GM12878 (cell line): Measurements from ENCODE around the gene LNX2. TPM values are rescaled to one million over a fixed set of nuclear protein-coding genes. Genes with fewer than 3 reads are reported as not detected.

Source experiments
- ATAC-seq: fragments of 200-7000 bp; cut with Tn5 transposase; 3 replicates; pipeline ENCODE4 v1.9.1; 2020; ENCODE audit warnings: mild to moderate bottlenecking, moderate library complexity
- BruUV-seq: library from RNA; stranded (reverse); fragments of 400-500 nt; replicated peaks from 2 replicates; lab custom pipeline; 2021; lab: Mats Ljungman, UMichigan
- CTCF ChIA-PET: fragments of 300-600 bp; sonication (Branson Sonifier 250); formaldehyde crosslinking; extraction: SDS; loops from one replicate; lab custom pipeline; 2021; ENCODE audit warnings: inconsistent platforms; lab: Yijun Ruan, JAX
- POLR2A ChIA-PET: fragments of 350-600 bp; formaldehyde crosslinking; extraction: SDS; loops from one replicate; lab custom pipeline; 2021; ENCODE audit warnings: inconsistent platforms; lab: Charles Lee
- RAD21 ChIA-PET: fragments of 300-600 bp; sonication (Branson Sonifier 250); formaldehyde crosslinking; loops from one replicate; lab custom pipeline; 2023; ENCODE audit warnings: antibody characterized with exemption; ENCODE audit not compliant: unreplicated experiment; lab: Charles Lee
- SMC1A ChIA-PET: fragments of 300-600 bp; sonication (Branson Sonifier 250); formaldehyde crosslinking; loops from one replicate; lab custom pipeline; 2023; ENCODE audit not compliant: unreplicated experiment, uncharacterized antibody; lab: Charles Lee
- DNase-seq: peaks from one replicate; pipeline ENCODE4 v3.0.0-alpha.2; 2011; ENCODE audit warnings: low read depth, low spot score
- FAIRE-seq: peaks from 3 replicates; lab custom pipeline; 2011; peaks lifted over from hg19 to GRCh38; lab: Jason Lieb, UNC
- H2AFZ ChIP-seq: 2 replicates; pipeline ENCODE4 v1.6.0; 2011; ENCODE audit warnings: low read depth, low read length, control low read depth; ENCODE audit not compliant: control insufficient read depth
- H3K27ac ChIP-seq: 2 replicates; pipeline ENCODE4 v1.5.1; 2011; ENCODE audit warnings: control low read depth; ENCODE audit not compliant: control insufficient read depth, insufficient read depth
- H3K27me3 ChIP-seq, 2 experiments: replicated peaks in 1 of 2; 2 replicates each; pipeline versions ENCODE4 v1.6.0 to v1.6.1; 2011; ENCODE audit warnings: low read length in 1 of 2; ENCODE audit not compliant: control insufficient read depth in 2 of 2, insufficient read depth in 2 of 2
- H3K36me3 ChIP-seq, 2 experiments: 2 replicates each; pipeline ENCODE4 v1.5.1; 2011; ENCODE audit warnings: low read length in 1 of 2; ENCODE audit not compliant: control insufficient read depth in 2 of 2, insufficient read depth in 2 of 2
- H3K4me1 ChIP-seq: 2 replicates; pipeline ENCODE4 v1.6.1; 2011; ENCODE audit warnings: mild to moderate bottlenecking, low read length, moderate library complexity, mixed read lengths; ENCODE audit not compliant: control insufficient read depth, insufficient read depth
- H3K4me2 ChIP-seq: 2 replicates; pipeline ENCODE4 v1.6.0; 2011; ENCODE audit warnings: control low read depth; ENCODE audit not compliant: control insufficient read depth, insufficient read depth
- H3K4me3 ChIP-seq: fragments of 200-600 bp; sonication (generic); 2 replicates; pipeline ENCODE4 v1.5.1; 2016
- H3K79me2 ChIP-seq: 2 replicates; pipeline ENCODE4 v1.6.0; 2011; ENCODE audit warnings: low read length; ENCODE audit not compliant: control insufficient read depth, insufficient read depth
- H3K9ac ChIP-seq: 2 replicates; pipeline ENCODE4 v1.8.0; 2011; ENCODE audit warnings: low read length, control low read depth, mixed read lengths; ENCODE audit not compliant: control insufficient read depth, insufficient read depth
- H3K9me3 ChIP-seq: replicated peaks from 3 replicates; pipeline ENCODE4 v1.5.1; 2011; ENCODE audit warnings: mild to moderate bottlenecking, low read length; ENCODE audit not compliant: control insufficient read depth, insufficient read depth
- H4K20me1 ChIP-seq: 2 replicates; pipeline ENCODE4 v1.6.0; 2011; ENCODE audit not compliant: control insufficient read depth, insufficient read depth
- ATF3 ChIP-seq: IDR thresholded peaks from 2 replicates; pipeline ENCODE4 v1.6.1; 2011; ENCODE audit warnings: low read depth, mild to moderate bottlenecking, low read length, moderate library complexity, borderline replicate concordance; ENCODE audit errors: extremely low read depth
- BCLAF1 ChIP-seq: fragments of 450-650 bp; IDR thresholded peaks from 2 replicates; pipeline ENCODE4 v1.6.1; 2017; ENCODE audit warnings: antibody characterized with exemption, mild to moderate bottlenecking, moderate library complexity
- BRCA1 ChIP-seq: IDR thresholded peaks from 2 replicates; pipeline ENCODE4 v1.6.1; 2011; ENCODE audit warnings: low read depth, low read length, improper control_type of control experiment
- ESRRA ChIP-seq: IDR thresholded peaks from 2 replicates; pipeline ENCODE4 v1.6.1; 2012; ENCODE audit warnings: mild to moderate bottlenecking, low read length, improper control_type of control experiment
- IRF4 ChIP-seq: IDR thresholded peaks from 2 replicates; pipeline ENCODE4 v1.6.1; 2011; ENCODE audit warnings: low read depth, low read length
- IRF5 ChIP-seq: fragments of 450-650 bp; IDR thresholded peaks from 2 replicates; pipeline ENCODE4 v1.6.1; 2017; ENCODE audit warnings: borderline replicate concordance
- KLF5 ChIP-seq: fragments of 450-650 bp; IDR thresholded peaks from 2 replicates; pipeline ENCODE4 v1.6.1; 2014; ENCODE audit warnings: mild to moderate bottlenecking; ENCODE audit not compliant: partially characterized antibody
- NBN ChIP-seq: fragments of 450-650 bp; IDR thresholded peaks from 2 replicates; pipeline ENCODE4 v1.6.1; 2016
- SPI1 ChIP-seq: IDR thresholded peaks from 2 replicates; pipeline ENCODE4 v1.6.1; 2011; ENCODE audit warnings: low read depth, mild to moderate bottlenecking, low read length, moderate library complexity, borderline replicate concordance; ENCODE audit not compliant: insufficient read depth
- STAT1 ChIP-seq: fragments of 450-650 bp; conservative IDR thresholded peaks from 2 replicates; pipeline ENCODE4 v1.6.1; 2014; ENCODE audit warnings: antibody characterized with exemption, mild to moderate bottlenecking
- WRNIP1 ChIP-seq: IDR thresholded peaks from 2 replicates; pipeline ENCODE4 v1.6.1; 2011; ENCODE audit warnings: low read depth, low read length, improper control_type of control experiment, borderline replicate concordance
- ZBTB40 ChIP-seq: fragments of 450-650 bp; IDR thresholded peaks from 2 replicates; pipeline ENCODE4 v1.6.1; 2016; ENCODE audit warnings: mild to moderate bottlenecking, moderate library complexity, borderline replicate concordance
- ZNF24 ChIP-seq: fragments of 450-650 bp; IDR thresholded peaks from 2 replicates; pipeline ENCODE4 v1.6.1; 2017; ENCODE audit warnings: antibody characterized with exemption, mild to moderate bottlenecking
- WGBS: methylation state at CpG from one replicate; pipeline ENCODE4 v1.1.6; 2016; ENCODE audit warnings: low lambda C conversion rate; ENCODE audit not compliant: insufficient replicate concordance, insufficient coverage; ENCODE audit errors: missing lambda C conversion rate; 5-methylcytosine and 5-hydroxymethylcytosine counted together
- in situ Hi-C: fragments of 300-500 bp; cut with MboI; formaldehyde crosslinking; loops from 9 replicates; pipeline ENCODE4 v1.14.3; 2018; ENCODE audit warnings: mixed read lengths
- intact Hi-C: fragments of 100-400 bp; cut with micrococcal nuclease; formaldehyde crosslinking; loops from one replicate; pipeline ENCODE4 v1.14.2; 2022; ENCODE audit not compliant: unreplicated experiment
- polyA plus RNA-seq, 11 experiments: library from polyadenylated mRNA; depleted of rRNA in 4 of 11; unstranded in 6 of 11; stranded (reverse) in 5 of 11; fragments of >200 nt; fragmentation: Nextera tagmentation in 4 of 11; fragmentation: Illumina TruSeq in 1 of 11; extraction: Ambion mirVana in 4 of 11; extraction: Trizol in 1 of 11; gene quantifications; 1 replicate in 1 of 11; 2 replicates in 10 of 11; pipeline versions ENCODE4 v1.2.1 to v1.2.3, GENCODE V29; 2011 to 2016; ENCODE audit warnings: inconsistent platforms in 2 of 11, missing spikeins in 2 of 11, low read depth in 1 of 11
- total RNA-seq, 4 experiments: library from RNA; depleted of rRNA in 3 of 4; stranded (reverse); fragments of >200 nt in 3 of 4; fragmentation: Illumina TruSeq in 1 of 4; extraction: Trizol in 1 of 4; gene quantifications; 2 replicates each; pipeline versions ENCODE4 v1.2.1 to v1.2.3, GENCODE V29; 2013 to 2021

Gene LNX2
- total and polyA plus RNA-seq, 10 of the 15 experiments (the other 5 are each of a cell fraction or from before 2014, with no cell fraction given): 1.3 to 7.7 (median 4.4) TPM

- Histone ChIP-seq H3K27ac (no peak overlapping the region), H3K79me2 (peaks cover 58% of the 10 kb centered on the region), H3K36me3 (peaks cover 0 to 12% of the 10 kb centered on the region in 2 experiments; a peak in 2 of 4 replicates), H2AFZ (no peak overlapping the region), H3K9me3 (no peaks in the 10 kb centered on the region), H3K4me2 (no peak overlapping the region), H3K27me3 (no peaks in the 10 kb centered on the region), H3K4me1 (peaks cover under 1% of the 10 kb centered on the region), H3K9ac (no peak overlapping the region), H4K20me1 (peaks cover 9% of the 10 kb centered on the region; the same call in 1 of the 2 replicates), H3K4me3 (no peak overlapping the region)
- RAD21 ChIA-PET: no interaction called here
- no peak for ATAC-seq
- no peak for TF ChIP-seq ZBTB40
- TF ChIP-seq BRCA1: no peak
- TF ChIP-seq IRF5: no peak
- no peak for TF ChIP-seq BCLAF1
- TF ChIP-seq SPI1: no peak
- no peak for TF ChIP-seq KLF5
- no peak for TF ChIP-seq ESRRA
- TF ChIP-seq NBN: no peak
- no peak for TF ChIP-seq ATF3
- no peak for TF ChIP-seq ZNF24
- no peak for TF ChIP-seq WRNIP1
- TF ChIP-seq STAT1: no peak
- no peak for TF ChIP-seq IRF4
- in situ Hi-C loops (no loop called here), intact Hi-C loops (no loop called here)
- no TSS peak for BruUV-seq
- POLR2A ChIA-PET: no interaction called here
- SMC1A ChIA-PET: interaction anchor here (0.7 to 2.2 kb wide), 3 partner anchors 8 to 21 kb away, joined by 3 to 4 read pairs (median 3); partner anchors contain the start of gene LNX2
- CTCF ChIA-PET: interaction anchor here (1.6 kb wide), 1 partner anchor 11 kb away, joined by 5 read pairs; no protein-coding TSS in a partner anchor
- no peak for FAIRE-seq
- WGBS: 86% methylated on average over 4 of the region's 4 CpGs
- no peak for DNase-seq
Measured at GRCh38 chr13:27628081-27628480, 7.8 kb upstream of the LNX2 start.
